GM21529 (cell line): ENCODE data around the gene NRCAM.

ENCODE experiments used
- ATAC-seq: cut with Tn5 transposase; IDR thresholded peaks from one replicate; pipeline ENCODE4 v1.9.1; 2021; ENCODE audit not compliant: unreplicated experiment

NRCAM gene

DNA sequence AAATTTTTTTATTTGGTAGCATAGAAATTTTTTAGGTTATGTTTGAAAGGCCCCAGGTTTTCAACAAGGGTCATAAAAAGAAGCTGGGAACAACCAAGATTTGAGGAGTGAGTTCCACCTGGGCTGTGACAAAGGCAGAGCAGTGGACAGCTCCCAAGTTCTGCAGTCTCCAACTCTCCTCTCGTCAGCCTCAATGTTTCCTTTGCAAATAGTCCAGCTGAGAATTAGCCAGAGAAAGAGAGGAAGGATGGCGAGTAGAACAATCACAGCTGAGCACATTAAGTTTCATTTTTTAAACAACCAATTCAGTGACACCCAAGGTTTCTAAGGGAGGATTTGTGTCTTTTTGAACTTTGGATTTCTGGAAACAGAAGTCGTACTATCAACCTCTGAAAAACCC, 143.2 kb downstream of the NRCAM start:
- no peak for ATAC-seq

DNA sequence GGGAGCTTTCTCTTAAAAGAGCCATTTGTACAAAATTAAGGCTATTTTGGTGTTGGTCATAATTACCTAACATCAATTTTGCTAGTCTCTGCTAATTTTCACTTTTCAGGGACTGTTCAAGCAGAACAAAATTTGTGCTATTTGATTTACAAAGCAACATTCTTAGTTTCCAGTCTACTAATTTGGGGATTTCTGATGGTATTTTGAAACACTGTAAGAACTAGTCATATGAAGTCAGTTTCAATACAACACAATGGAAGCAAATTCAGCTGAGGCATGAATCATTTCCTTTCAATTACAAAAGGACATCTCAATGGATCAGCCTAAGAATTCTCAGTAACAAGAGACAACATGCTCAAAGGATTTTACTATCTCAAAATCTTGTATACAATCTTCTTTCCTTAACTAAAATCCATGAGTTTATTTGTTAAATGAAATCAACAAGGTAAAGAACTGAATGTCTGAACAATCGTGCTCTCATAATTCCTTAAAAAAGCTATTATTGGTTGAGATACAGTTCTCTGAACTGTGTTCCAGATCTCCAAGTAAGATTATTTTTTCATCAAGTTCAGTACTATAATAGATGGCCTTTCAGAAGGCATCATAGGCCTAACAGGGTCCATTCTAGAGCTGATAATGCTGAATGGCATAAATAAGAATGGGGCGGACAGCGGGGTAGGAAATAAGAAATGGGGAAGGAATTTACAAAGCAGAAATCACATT, 144.6 kb downstream of the NRCAM start:
- peak; percentile 62 for ATAC-seq

DNA sequence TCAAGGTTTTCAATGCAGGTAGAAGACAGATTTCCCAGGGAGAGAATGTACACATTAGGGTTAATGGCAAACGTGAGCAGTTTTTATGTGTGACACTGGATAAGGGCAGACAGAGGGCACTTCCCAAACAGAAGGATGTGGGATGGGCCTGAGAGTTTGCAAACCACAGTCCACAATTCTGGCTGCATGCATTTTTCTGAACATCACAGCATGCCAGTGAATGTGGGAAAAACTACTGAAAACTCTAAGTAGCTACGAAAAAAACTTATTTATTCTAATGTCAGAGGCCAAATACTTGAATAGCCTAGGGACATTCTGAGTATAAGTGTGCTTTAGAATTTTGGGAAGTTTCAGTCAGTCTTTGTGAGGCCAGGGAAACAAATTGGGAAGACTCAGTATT, 145.9 kb downstream of the NRCAM start:
- no peak for ATAC-seq

DNA sequence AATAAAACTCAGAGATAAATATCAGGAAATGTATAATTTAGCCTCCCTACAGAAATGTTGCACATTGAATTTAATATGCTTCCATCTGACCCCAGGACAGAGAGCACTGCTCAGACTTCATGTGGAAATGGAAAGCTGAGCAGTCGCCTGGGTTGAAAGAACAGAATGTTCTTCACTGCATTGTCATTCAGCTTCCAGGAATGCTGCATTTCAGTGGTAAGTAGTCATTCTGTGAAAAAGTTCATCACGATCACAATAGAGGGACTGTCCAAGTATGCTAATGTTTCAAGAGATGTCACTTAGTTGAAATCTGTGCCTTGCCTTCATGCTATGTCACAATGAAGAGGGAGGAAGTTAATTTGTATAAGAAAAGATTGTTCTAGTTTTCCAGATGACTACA, 147.3 kb downstream of the NRCAM start:
- peak; percentile 77 for ATAC-seq

DNA sequence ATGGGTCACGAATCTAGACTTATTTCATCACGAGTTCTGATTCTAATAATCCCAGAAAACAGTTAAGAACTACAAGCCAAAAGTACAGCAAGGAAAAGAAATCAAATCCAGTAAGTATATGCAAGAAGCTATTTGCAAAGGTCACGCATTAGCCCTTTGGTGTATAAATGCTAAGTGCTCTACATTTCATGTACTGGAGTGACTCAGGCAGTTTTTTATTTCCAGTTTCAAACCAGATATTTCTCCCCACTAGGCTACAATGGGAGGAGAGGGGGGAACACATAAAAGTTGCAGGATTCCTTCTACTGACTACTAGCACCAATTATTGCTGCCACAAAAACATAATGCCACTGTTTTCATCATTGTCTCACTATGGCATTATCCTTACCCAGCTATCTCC, 148.0 kb downstream of the NRCAM start:
- ATAC-seq = no peak

DNA sequence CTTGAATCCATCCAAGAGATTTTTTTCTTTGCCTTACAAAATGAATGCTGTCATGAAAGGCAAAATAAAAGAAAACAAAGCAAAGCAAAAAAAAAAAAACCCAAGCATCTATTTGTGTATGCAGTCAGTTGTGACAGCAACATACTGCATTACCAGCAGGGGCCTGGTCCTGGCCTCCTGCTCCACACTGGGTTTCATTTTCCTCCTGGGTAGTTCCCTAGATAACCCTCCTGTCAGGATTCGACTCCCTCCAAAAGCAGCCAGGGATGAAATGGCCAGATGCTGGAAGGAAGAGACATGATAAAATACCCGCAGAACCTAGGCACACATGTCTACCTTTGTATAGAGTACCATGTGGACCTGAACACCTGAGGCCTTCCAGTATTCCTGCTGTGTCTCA, 148.6 kb downstream of the NRCAM start:
- no peak for ATAC-seq

DNA sequence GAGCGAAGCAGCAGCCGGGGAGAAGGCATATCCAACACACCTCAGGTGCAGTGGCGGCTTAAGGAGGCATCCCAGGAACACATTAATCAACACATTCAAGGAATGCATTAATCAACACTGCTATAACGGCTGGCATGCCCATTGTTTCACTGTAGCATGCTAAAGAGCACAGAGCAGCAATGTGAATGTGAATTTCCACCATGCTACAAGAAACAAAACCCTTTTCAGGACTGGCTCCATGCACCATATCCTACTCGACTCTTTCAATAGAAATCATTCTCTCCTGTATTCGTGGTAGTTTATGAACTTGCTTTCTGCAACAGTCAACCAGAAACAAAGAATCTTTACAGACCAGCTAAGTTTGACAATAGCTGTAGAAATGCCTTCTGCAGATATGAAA, 149.0 kb downstream of the NRCAM start:
- ATAC-seq = no peak

DNA sequence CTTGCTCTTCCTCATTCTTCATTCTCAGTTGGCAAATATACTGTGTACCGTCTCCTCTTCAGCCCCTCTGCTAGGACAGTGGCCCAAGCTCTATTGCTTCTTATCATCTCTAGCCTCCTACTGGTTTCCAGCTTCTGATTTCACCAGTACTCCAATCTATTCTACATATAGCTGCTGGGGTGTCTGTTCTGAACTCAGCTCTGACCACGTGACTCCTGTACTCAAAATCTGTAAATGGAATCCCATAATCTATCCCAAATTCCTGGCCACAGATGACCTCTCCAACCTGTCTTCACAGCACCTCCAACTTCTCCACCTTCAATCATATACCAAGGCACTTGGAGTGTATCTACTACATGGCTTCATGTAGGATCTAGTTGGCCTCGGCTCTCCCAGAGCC, 152.9 kb downstream of the NRCAM start:
- ATAC-seq = no peak

DNA sequence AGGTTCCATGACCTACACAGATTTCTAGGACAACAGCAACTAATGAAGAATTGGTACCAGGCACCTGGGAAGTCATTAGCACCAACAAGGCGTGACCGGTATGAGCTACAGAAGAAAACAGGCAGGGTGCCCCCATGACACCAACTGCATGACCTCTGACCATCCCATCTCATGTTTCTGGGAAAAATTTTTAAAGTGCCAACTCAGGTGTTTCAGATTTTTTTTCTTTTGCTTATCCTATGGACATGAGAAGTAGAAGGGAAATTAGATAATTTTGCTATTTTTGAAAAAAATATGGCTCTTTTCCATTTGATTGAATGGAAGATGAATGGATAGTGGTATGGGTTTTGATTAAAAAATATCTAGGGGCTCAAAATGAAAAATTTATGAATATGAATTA, 154.8 kb downstream of the NRCAM start:
- ATAC-seq = no peak

DNA sequence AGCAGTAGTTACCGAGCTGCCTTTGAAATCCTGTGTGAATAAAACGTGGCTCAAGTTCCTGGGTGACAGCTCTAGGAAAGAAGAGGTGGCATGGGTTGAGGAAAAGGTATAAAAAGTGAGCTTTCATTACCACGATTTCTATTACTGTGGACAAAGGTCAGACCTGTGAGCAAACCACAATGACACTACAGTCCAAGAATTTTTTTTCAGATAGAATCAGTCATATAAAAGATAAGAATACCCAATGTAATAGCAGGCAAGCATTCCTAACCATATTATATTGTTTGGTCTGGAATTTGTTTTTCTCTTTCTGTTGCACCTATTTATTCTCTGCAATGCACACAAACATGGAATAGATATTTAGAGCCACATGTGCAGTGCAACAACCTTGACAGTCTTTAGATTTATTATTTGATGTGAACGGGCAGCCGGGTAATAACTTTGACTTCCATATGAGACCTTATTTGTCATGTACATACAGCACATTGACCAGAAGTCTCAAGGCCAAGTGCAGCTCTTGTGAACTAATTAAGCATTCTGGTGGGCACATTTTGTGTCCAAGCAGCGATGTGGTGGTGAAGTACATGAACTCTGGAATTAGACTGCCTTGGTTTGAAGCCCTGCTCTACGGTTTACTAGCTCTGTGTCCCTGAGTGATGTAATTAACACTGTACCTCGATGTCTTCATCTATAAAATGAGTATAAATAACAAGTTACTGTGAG, 156.8 kb downstream of the NRCAM start:
- ATAC-seq = no peak

DNA sequence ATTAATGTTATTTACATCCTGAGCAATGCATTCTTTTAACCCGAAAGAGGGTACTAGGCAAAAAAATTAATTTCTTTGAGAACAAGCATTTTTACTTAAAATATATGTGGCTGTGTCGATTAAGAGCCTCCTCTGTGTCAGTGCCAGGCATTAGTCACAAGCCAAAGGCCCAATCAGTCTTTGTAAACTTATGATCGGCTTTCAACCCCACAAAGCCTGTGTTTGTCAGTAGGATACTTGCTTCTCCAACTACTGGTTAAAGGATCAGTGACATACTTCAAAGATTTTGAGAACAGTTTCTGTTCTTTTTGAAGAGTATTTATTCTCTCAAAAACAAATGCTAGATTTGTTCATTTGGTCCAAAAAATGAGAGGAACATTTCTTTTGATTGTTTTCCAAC, 159.3 kb downstream of the NRCAM start:
- no peak for ATAC-seq

DNA sequence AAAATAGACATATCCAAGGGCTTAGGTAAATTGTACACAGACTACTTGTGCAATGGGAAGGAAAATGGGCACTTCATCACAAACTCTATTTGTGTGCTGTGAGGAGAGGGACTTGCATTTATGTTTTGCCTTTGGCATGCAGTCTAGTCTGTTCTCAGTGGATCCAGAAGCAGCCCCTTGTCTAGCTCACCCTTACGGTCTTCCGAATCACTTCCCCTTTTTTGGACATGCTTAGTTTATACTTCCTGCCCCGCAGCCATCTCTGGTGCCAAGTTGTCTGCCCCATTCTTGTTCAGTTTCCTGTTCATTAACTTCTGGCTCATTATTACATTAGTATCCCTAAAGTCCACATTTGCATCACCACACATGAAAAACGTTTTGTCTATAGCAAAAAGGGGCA, 161.6 kb downstream of the NRCAM start:
- peak; percentile 99 for ATAC-seq

DNA sequence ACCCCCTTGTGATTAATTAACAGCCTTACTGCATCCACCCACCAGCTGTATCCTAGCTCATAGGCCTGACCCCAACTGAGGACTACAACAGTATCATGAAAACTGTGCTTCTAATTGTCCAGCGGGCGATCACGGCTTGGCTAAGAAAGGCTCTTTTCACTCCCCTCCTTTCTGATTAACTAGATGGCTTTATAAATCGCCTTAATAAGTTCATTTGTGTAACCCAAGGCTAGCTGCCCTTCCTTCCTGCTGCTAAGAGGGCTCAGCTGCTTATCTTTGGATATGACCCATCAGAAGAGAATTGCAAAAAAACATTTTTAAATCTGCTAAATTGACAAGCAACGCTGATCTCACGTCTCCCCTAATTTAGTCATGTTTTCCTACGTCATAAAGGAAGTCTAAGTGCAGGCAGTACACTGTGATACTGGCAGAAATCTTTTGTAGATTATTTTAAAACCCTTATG, 163.1 kb downstream of the NRCAM start:
- ATAC-seq = no peak

DNA sequence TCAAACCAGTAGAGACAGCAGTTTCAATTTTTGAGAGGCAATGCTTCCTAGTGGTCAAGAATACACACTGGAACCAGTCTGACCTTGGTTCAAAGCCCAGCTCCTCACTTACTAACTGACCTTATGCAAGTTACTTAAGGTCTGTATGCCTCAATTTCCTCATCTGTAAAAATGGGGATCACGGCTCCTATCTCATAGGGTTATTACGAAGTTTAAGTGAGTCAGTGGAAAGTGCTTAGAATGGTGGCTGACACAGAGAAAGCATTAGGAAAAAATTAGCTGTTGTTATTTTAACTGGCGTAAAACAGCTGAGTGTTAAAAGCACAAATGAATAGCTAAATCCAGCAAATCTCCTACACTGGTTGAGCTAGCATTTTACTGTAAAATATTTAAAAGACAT, 163.7 kb downstream of the NRCAM start:
- ATAC-seq = no peak

DNA sequence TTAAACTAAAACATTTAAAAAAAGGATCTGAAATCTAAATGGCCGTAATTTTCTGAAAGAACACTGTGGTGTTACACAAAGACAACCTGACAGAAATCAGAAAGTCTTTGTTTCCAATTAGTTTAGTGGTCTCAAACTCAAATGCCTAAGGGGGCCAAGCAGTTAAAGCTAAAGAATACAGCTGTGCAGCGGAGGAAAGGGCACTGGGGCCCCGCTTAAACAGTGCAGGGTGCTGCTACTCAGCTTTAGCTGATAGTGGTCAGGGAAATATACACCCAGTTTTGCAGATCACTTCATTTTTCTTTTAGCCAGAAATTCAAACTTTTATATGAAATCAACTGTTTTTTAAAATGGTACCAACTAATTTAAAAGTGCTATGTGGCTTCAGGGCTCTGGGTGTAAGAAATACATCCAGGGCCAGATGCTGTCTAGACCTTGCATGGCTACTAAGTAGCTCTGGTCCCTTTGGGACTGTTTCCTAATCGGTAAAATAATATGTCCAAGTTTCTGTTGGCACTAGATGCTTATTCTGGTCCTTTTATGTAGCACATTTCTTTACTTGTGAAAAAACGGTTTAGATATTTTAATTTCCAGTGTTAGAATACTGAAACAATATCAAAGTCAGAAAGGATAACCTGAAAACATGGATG, 164.3 kb downstream of the NRCAM start:
- ATAC-seq = no peak

DNA sequence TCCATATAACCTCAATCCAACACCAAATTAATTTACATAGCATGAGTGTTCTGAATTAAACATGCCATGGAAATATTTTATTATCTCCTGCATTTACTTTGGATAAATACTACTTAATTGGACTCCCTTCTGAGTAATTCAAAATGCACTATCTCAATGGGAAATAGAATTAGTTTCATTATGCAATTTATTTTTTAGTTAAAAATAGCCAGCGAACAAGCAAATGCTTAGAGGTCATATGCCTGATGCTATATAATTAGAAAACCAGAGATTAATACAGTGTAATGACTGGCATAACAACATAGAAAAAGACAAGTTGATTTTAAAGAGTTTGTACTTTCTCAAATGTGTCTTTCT, 165.1 kb downstream of the NRCAM start:
- ATAC-seq = no peak

DNA sequence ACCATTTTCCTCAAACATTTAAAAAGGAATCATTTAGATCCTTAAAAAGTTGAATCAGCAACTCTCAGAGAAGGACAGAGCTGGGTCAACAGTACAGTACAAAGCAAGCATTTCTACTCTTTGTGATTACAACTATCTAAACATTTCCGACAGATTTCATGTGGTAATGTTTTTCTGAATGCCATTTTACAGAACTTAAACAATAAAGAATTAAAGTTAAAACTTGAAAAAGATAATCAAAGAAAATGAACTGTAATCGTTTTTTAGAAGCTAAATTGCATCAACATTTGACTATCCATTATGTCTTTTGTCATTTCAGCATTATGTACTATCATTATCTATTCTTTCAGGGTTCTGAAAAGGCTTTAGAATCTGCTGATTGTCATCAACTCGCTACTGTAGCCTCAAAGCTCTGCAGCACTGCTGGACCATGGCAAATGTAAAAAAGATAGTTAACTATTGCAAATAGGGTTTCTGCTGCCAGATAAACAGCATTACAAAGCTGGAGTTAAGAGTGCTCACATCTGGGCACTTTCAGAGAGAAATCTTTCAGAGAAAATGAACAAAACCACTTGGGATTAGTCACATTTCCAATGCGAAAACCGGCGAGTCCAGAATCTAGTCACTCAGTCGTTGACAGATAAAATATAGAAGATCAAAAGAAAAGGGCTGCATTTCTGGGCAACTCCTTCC, 165.6 kb downstream of the NRCAM start:
- ATAC-seq = no peak

DNA sequence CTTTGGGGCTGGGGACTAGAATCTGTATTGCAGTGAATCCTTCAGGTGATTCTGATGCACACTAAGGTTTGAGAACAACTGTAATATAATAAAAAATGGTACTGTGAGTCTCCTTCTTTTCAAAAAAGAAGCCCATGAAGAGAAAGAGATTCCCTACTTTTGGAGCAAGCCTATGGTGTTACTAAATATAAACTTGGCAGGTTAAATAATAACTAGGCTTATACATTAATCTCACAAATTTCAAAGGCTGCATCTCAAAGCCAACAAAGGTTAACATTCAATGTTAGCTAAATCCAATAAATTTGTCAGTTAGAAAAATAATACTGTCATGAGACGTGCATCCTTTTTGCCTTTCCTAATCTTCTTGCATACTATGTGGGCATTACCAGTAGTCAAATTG, 166.4 kb downstream of the NRCAM start:
- ATAC-seq = no peak

DNA sequence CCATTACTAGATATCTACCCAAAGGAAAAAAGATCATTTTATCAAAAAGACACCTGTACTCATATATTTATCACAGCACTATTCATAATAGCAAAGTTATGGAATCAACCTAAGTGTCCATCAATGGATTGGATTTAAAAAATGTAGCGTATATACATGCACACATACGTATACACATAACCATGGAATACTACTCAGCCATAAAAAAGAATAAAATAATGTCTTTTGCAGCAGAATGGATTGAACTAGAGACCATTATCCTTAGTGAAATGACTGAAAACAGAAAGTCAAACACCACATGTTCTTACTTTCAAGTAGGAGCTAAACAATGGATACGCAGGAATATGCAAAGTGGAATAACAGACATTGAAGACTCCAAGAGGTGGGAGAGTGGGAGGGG, 168.4 kb downstream of the NRCAM start:
- ATAC-seq = no peak

DNA sequence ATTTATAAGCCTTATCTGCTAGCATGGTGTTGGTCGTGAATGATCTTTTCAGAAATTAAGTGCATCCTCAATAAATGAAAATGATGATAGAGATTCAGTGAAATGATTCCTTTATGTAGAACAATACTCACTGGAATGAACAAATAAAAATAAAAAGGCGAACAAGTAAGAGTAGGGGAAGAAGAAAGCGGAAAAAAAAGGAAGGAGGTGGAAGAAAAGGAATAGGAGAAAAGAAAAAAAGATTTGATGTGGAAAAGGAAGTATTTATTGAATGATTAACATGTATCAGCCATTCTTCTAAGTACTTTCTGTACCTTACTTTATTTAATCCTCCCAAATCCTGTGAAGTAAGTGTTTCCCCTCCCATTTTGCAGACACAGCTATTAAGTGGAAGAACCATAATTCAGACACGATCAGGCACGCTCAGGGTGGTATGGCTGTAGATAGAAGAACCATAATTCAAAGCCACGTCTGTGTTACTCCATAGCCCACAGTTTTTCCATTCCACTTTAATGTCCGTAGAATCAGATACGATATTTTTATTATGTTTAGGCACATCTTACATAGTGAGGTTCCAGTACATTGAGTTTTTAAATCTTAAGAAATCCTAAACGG, 169.8 kb downstream of the NRCAM start:
- no peak for ATAC-seq

DNA sequence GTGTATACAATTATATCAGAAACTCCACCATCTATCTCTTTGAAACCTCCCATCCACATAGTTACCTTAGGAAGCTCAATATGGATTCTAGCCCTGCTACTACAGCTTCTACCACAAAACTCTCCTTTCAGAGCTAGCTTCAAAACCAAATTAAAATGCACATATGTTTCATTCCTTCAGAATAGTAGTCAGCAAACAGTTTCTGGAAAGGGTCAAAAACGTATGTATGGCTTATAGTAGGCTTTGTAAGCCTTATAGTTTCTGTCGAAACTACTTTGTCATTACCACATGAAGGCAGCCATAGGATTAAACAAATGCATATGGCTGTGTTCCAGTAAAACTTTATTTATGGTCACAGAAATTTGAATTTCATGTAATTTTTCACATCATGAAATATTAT, 170.5 kb downstream of the NRCAM start:
- ATAC-seq = no peak
